OCI-LY1 (cell line): Measurements from ENCODE around the gene GALNT10.

Experiments used
- H2AFZ ChIP-seq: fragments of 200-600 bp; sonication (generic), shearing (Covaris generic); 2 replicates; pipeline ENCODE4 v1.6.0; 2014; ENCODE audit warnings: antibody characterized with exemption, mild to moderate bottlenecking, low read length
- H3F3A ChIP-seq: fragments of 200-600 bp; sonication (generic), shearing (Covaris generic); 2 replicates; pipeline ENCODE4 v1.6.0; 2014; ENCODE audit warnings: mild to moderate bottlenecking, antibody characterized with exemption, low read length, moderate library complexity; ENCODE audit not compliant: insufficient read depth
- H3K27ac ChIP-seq: fragments of 200-600 bp; sonication (generic); 2 replicates; pipeline ENCODE4 v1.5.1; 2014; ENCODE audit warnings: low read length, mixed run types, mild to moderate bottlenecking, low read depth; ENCODE audit not compliant: poor library complexity, severe bottlenecking
- H3K27me3 ChIP-seq: fragments of 200-600 bp; sonication (generic); 2 replicates; pipeline ENCODE4 v1.6.0; 2014; ENCODE audit warnings: antibody characterized with exemption, mild to moderate bottlenecking, low read length, moderate library complexity; ENCODE audit not compliant: insufficient read depth
- H3K36me3 ChIP-seq: fragments of 200-600 bp; sonication (generic); 2 replicates; pipeline ENCODE4 v1.6.1; 2014; ENCODE audit warnings: mild to moderate bottlenecking, antibody characterized with exemption, low read length, moderate library complexity, mixed read lengths; ENCODE audit not compliant: insufficient read depth
- H3K4me1 ChIP-seq: fragments of 200-600 bp; sonication (generic); 2 replicates; pipeline ENCODE4 v1.5.1; 2014; ENCODE audit warnings: mild to moderate bottlenecking, low read length, moderate library complexity; ENCODE audit not compliant: insufficient read depth, severe bottlenecking
- H3K4me2 ChIP-seq: fragments of 200-600 bp; sonication (generic), shearing (Covaris generic); 2 replicates; pipeline ENCODE4 v1.6.1; 2014; ENCODE audit warnings: low read length
- H3K4me3 ChIP-seq: fragments of 200-600 bp; sonication (generic); 2 replicates; pipeline ENCODE4 v1.5.1; 2014; ENCODE audit warnings: low read length, low read depth, mild to moderate bottlenecking, mixed read lengths; ENCODE audit not compliant: poor library complexity, severe bottlenecking
- H3K79me2 ChIP-seq: fragments of 200-600 bp; shearing (Covaris generic); 2 replicates; pipeline ENCODE4 v1.6.1; 2016; ENCODE audit warnings: mixed run types, low read length, mixed read lengths; ENCODE audit not compliant: insufficient read depth
- H3K9ac ChIP-seq: fragments of 200-600 bp; sonication (generic), shearing (Covaris generic); 2 replicates; pipeline ENCODE4 v1.6.1; 2014; ENCODE audit warnings: mild to moderate bottlenecking, low read length, mixed read lengths
- H3K9me2 ChIP-seq: fragments of 200-600 bp; sonication (generic), shearing (Covaris generic); 2 replicates; pipeline ENCODE4 v1.6.1; 2014; ENCODE audit warnings: low read depth, mild to moderate bottlenecking, low read length, mixed read lengths
- H3K9me3 ChIP-seq: fragments of 200-600 bp; shearing (Covaris generic); 2 replicates; pipeline ENCODE4 v1.6.1; 2014; ENCODE audit warnings: low read length, mixed read lengths
- H4K20me1 ChIP-seq: fragments of 200-600 bp; sonication (generic), shearing (Covaris generic); 2 replicates; pipeline ENCODE4 v1.6.0; 2016; ENCODE audit warnings: mild to moderate bottlenecking, low read length; ENCODE audit not compliant: insufficient read depth
- CTCF ChIP-seq: fragments of 200-600 bp; sonication (generic), shearing (Covaris generic); IDR thresholded peaks from 2 replicates; pipeline ENCODE4 v1.5.1; 2017; ENCODE audit warnings: mild to moderate bottlenecking, antibody characterized with exemption, low read length, moderate library complexity, mixed read lengths
- EZH2 ChIP-seq: fragments of 200-600 bp; sonication (generic), shearing (Covaris generic); IDR thresholded peaks from 2 replicates; pipeline ENCODE4 v1.8.0; 2017; ENCODE audit warnings: borderline replicate concordance, mixed run types, mild to moderate bottlenecking, antibody characterized with exemption, low read length, moderate library complexity, mixed read lengths

Gene GALNT10

DNA sequence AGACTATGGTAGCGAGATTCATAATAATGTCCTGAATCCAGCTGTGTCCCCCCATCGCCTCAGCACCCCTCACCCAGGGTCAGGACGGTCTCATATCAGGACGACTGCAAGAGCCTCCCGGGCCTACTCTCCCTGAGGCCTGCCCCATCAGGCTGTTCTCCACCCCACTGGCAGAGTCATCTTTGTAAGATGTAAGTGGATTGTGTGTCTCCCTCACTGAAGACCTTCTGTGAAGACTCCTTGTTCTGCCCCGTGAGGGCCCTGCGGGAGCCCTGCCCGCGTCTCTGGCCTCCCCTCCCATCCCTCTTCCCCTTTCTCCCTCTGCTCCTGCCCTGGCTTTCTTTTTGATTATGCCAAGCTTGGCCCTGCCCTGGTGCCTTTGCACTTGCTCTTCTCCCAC, 211.4 kb downstream of the GALNT10 start:
- TF ChIP-seq CTCF, result no peak
- no peak for TF ChIP-seq EZH2
- no peaks in the 10 kb centered on the region for H3K27me3 ChIP-seq
- H3F3A ChIP-seq, result no peaks in the 10 kb centered on the region
- H3K4me2 ChIP-seq, result no peak overlapping the region
- H3K36me3 ChIP-seq, result no peaks in the 10 kb centered on the region
- no peak overlapping the region for H3K27ac ChIP-seq
- no peaks in the 10 kb centered on the region for H3K9me3 ChIP-seq
- H4K20me1 ChIP-seq, result no peaks in the 10 kb centered on the region
- no peaks in the 10 kb centered on the region for H3K79me2 ChIP-seq
- H3K9me2 ChIP-seq, result no peaks in the 10 kb centered on the region
- no peak overlapping the region for H3K4me3 ChIP-seq
- no peak overlapping the region for H2AFZ ChIP-seq
- H3K9ac ChIP-seq, result no peak overlapping the region
- peaks cover 4% of the 10 kb centered on the region for H3K4me1 ChIP-seq

GRCh38 chr5:154402611-154403010, 212.1 kb downstream of the GALNT10 start:
- Histone ChIP-seq H3K27me3 (no peaks in the 10 kb centered on the region), H3K9me3 (no peaks in the 10 kb centered on the region), H3K4me3 (no peak overlapping the region), H3K27ac (no peak overlapping the region), H2AFZ (no peak overlapping the region), H3K79me2 (no peaks in the 10 kb centered on the region), H3K4me1 (peaks cover 4% of the 10 kb centered on the region), H3K9me2 (no peaks in the 10 kb centered on the region), H3K9ac (no peak overlapping the region), H3K4me2 (no peak overlapping the region), H3K36me3 (no peaks in the 10 kb centered on the region), H3F3A (no peaks in the 10 kb centered on the region), H4K20me1 (no peaks in the 10 kb centered on the region)
- TF ChIP-seq EZH2 (no peak), CTCF (no peak)

DNA sequence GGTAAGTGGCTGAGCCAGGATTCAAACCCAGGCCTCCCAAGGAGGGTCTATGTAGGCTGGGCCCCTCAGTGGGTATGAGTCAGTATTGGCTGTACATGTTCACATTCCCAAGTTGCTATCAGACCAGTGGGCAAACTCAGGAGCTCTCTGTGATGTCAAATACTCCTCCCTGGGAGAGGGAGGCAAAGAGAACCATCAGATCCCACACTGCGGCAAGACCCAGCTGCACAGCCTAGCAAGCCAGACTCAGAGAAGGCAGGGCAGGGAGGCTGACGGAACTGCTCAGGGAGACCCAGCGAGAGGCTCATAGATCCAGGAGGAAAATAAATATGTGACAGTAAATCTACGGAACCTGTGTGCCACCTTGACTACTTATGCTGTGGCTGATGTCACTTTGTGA, 212.7 kb downstream of the GALNT10 start:
- no peaks in the 10 kb centered on the region for H3K79me2 ChIP-seq
- no peaks in the 10 kb centered on the region for H3K9me2 ChIP-seq
- no peak overlapping the region for H3K27ac ChIP-seq
- no peaks in the 10 kb centered on the region for H3F3A ChIP-seq
- no peak overlapping the region for H3K9ac ChIP-seq
- H3K4me3 ChIP-seq, result no peak overlapping the region
- H3K9me3 ChIP-seq, result no peaks in the 10 kb centered on the region
- TF ChIP-seq EZH2 (no peak), CTCF (no peak)
- H4K20me1 ChIP-seq, result no peaks in the 10 kb centered on the region
- H3K36me3 ChIP-seq, result no peaks in the 10 kb centered on the region
- H3K4me2 ChIP-seq, result no peak overlapping the region
- H3K27me3 ChIP-seq, result no peaks in the 10 kb centered on the region
- H3K4me1 ChIP-seq, result peaks cover 4% of the 10 kb centered on the region
- H2AFZ ChIP-seq, result no peak overlapping the region
